GM20431 (cell line): ENCODE measurements around the gene SMARCAD1.

Source experiments
- in situ Hi-C: fragments of 300-500 bp; cut with MseI, MboI; formaldehyde crosslinking; loops from one replicate; pipeline ENCODE4 v1.15.0; 2020; ENCODE audit warnings: low sequenced_read_pairs; ENCODE audit not compliant: unreplicated experiment

SMARCAD1 gene

GRCh38 chr4:94207469-94208224, at the start of gene SMARCAD1:
Gene SMARCAD1, plus strand, starts transcription at chr4:94207865. Its CDS starts 530 bp downstream, at chr4:94208395.
- in situ Hi-C loops: no loop called here

GRCh38 chr4:94158883-94159282, 48.8 kb upstream of the SMARCAD1 start:
- in situ Hi-C loops: no loop called here

- in situ Hi-C loops: no loop called here
These were observed 47.9 kb upstream of the SMARCAD1 start for GRCh38 chr4:94159790-94160189.

GRCh38 chr4:94160774-94161173, 46.9 kb upstream of the SMARCAD1 start:
- in situ Hi-C loops: no loop called here

- in situ Hi-C loops: no loop called here
These were observed 42.4 kb upstream of the SMARCAD1 start for GRCh38 chr4:94165256-94165655.

- in situ Hi-C loops: no loop called here
These were observed 39.3 kb upstream of the SMARCAD1 start for GRCh38 chr4:94168321-94168720.

- in situ Hi-C loops: no loop called here
These were observed 37.8 kb upstream of the SMARCAD1 start for GRCh38 chr4:94169803-94170372.

GRCh38 chr4:94171616-94172015, 36.0 kb upstream of the SMARCAD1 start:
- in situ Hi-C loops: no loop called here

- in situ Hi-C loops: no loop called here
These were observed 32.0 kb upstream of the SMARCAD1 start for GRCh38 chr4:94175553-94176261.

- in situ Hi-C loops: no loop called here
These were observed 29.8 kb upstream of the SMARCAD1 start for GRCh38 chr4:94177822-94178221.

- in situ Hi-C loops: no loop called here
These were observed 25.9 kb upstream of the SMARCAD1 start for GRCh38 chr4:94181815-94182214.

GRCh38 chr4:94202769-94203168, 4.9 kb upstream of the SMARCAD1 start:
- in situ Hi-C loops: no loop called here

- in situ Hi-C loops: no loop called here
These were observed 601 bp downstream of the SMARCAD1 start for GRCh38 chr4:94208266-94208665.

- in situ Hi-C loops: no loop called here
These were observed 1.3 kb downstream of the SMARCAD1 start for GRCh38 chr4:94208918-94209317.

- in situ Hi-C loops: no loop called here
These were observed 4.2 kb downstream of the SMARCAD1 start for GRCh38 chr4:94211861-94212260.

- in situ Hi-C loops: no loop called here
These were observed 7.1 kb downstream of the SMARCAD1 start for GRCh38 chr4:94214703-94215319.

GRCh38 chr4:94216394-94216793, 8.7 kb downstream of the SMARCAD1 start:
- in situ Hi-C loops: no loop called here

GRCh38 chr4:94219402-94219801, 11.7 kb downstream of the SMARCAD1 start:
- in situ Hi-C loops: no loop called here

GRCh38 chr4:94221916-94222315, 14.3 kb downstream of the SMARCAD1 start:
- in situ Hi-C loops: no loop called here

GRCh38 chr4:94225449-94225848, 17.8 kb downstream of the SMARCAD1 start:
- in situ Hi-C loops: no loop called here

- in situ Hi-C loops: no loop called here
These were observed 19.1 kb downstream of the SMARCAD1 start for GRCh38 chr4:94226763-94227162.
